Measurements from ENCODE around the gene ZNF319.

DNA sequence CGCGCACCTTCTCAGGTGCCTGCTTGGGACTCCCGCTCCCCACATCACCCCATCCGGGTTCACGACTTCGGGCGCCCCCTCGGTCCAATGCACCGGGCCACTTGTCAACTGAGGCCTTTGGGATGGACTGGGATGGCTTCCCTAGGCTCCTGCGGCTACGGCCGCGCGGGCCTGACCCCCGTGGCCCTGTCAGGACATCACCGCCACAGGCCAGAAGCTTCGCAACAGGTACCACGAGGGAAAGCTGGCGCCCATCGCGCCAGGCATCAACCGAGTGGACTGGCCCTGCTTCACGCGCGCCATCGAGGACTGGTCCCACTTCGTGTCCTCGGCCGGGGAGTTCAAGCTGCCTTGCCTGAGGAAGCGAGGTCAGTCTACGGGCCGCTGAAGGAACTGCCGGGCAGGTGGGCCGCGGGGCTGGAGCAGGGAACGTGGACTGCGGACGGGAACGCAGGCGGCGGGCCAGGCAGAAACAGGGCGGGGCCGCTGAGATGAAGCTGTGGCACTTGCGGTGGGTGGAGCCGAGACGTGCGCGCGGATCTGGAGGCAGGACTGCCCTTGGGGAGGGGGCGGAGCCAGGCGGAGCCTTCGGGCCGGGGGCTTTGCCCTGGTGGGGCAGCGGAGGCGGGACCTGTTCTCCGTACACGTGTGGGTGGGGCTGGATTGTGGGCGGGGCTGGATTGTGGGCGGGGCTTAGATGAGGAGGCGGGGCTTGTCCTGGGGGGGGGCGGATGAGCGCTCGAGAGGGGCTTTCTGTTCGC, 15.8 kb downstream of the ZNF319 start:
- TF ChIP-seq, protein P1, sequence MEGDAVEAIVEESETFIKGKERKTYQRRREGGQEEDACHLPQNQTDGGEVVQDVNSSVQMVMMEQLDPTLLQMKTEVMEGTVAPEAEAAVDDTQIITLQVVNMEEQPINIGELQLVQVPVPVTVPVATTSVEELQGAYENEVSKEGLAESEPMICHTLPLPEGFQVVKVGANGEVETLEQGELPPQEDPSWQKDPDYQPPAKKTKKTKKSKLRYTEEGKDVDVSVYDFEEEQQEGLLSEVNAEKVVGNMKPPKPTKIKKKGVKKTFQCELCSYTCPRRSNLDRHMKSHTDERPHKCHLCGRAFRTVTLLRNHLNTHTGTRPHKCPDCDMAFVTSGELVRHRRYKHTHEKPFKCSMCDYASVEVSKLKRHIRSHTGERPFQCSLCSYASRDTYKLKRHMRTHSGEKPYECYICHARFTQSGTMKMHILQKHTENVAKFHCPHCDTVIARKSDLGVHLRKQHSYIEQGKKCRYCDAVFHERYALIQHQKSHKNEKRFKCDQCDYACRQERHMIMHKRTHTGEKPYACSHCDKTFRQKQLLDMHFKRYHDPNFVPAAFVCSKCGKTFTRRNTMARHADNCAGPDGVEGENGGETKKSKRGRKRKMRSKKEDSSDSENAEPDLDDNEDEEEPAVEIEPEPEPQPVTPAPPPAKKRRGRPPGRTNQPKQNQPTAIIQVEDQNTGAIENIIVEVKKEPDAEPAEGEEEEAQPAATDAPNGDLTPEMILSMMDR (IDR thresholded peaks at IDR 0.05), result no peak
- TF ChIP-seq POLR2A (IDR thresholded peaks at IDR 0.05), result peak in 1 of 2 donors; percentile 26

Measured in thyroid gland (tissue), 4 donors.